ENCODE data around the gene LIME1. TPM values are rescaled to one million over a fixed set of nuclear protein-coding genes. Genes with fewer than 3 reads are reported as not detected.
A peak's percentile ranks its signal among the peaks of the same experiment; 100 is the strongest.
"Not testable (repeated sequence)": the region's sequence is repeated elsewhere in the genome, so short reads cannot be mapped to it uniquely, and the experiment has no call there.

The LIME1 gene
- total RNA-seq, 1 donor, result 3.5 TPM

DNA sequence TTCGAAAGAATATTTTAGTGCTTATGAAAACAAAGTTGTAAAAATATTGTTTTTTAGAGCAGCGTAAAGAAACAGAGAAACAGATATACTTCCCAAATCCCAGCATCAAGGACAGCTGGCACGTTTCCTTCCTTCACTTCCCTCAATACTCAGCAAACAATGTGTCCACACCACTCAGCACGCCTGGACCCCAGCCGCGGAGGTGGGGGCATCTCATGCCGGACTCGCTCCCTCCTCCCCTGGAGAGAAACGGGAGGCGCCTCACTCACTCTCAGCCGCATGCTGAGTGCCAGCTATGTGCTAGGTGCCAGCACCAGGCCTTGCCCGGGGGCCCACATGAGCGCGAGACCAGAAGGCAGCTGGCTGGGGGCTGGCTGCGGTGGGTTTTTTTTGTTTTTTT, 37.8 kb downstream of the LIME1 start:
- no peak overlapping the region for H3K4me3 ChIP-seq (ENCODE audit: low read depth, low read length)
- DNase-seq (ENCODE audit: low read depth), result no peak
- TF ChIP-seq, protein P1, sequence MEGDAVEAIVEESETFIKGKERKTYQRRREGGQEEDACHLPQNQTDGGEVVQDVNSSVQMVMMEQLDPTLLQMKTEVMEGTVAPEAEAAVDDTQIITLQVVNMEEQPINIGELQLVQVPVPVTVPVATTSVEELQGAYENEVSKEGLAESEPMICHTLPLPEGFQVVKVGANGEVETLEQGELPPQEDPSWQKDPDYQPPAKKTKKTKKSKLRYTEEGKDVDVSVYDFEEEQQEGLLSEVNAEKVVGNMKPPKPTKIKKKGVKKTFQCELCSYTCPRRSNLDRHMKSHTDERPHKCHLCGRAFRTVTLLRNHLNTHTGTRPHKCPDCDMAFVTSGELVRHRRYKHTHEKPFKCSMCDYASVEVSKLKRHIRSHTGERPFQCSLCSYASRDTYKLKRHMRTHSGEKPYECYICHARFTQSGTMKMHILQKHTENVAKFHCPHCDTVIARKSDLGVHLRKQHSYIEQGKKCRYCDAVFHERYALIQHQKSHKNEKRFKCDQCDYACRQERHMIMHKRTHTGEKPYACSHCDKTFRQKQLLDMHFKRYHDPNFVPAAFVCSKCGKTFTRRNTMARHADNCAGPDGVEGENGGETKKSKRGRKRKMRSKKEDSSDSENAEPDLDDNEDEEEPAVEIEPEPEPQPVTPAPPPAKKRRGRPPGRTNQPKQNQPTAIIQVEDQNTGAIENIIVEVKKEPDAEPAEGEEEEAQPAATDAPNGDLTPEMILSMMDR (IDR thresholded peaks at IDR 0.05; ENCODE audit: insufficient read depth, low read depth, low read length), result no peak

DNA sequence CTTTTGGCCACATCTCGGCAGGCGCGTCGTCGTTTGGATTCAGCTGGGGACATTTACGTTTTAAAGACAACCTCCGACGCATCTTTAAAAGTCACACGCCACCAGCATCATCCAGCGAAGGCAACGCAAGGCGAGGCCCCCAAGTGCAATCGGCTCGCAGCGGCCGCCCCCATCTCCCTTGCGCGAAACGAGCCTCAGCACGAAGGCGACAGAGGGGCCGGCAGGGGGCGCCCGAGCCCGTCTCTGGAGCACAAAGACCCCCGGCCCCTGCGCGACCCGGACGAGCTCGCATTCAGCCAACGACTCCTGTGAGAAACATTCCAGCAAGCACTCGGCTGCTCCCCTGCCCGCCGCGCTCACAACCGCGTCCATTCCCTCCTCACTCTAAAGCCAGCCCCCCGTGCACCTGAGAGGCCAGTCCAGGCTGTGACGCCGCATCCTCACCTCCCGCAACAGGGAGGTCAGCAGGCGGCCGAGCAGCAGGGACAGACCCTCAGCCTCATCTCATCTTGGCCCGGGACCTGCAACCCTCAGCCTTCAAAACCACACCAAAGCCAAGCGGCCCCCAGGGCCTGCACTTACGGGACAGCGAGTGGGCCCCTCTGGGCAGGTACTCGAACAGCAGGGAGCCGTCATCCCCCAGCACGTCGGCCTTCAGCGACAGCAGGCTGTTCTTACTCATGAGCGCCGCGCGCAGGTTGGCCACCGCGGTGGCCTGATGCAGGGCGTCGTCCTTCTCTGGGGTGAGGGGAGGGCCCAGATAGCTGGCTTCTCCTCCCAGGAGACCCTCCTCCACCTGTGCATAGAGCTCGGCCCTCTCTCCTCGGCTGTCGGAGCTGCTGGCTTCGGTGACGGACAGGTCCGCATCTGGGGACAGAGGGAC, 38.9 kb downstream of the LIME1 start:
- no peak overlapping the region for H3K4me3 ChIP-seq (ENCODE audit: low read depth, low read length)
- DNase-seq (ENCODE audit: low read depth), result peak; percentile 27
- TF ChIP-seq, protein P1 (IDR thresholded peaks at IDR 0.05; ENCODE audit: insufficient read depth, low read depth, low read length), result peak; percentile 75

DNA sequence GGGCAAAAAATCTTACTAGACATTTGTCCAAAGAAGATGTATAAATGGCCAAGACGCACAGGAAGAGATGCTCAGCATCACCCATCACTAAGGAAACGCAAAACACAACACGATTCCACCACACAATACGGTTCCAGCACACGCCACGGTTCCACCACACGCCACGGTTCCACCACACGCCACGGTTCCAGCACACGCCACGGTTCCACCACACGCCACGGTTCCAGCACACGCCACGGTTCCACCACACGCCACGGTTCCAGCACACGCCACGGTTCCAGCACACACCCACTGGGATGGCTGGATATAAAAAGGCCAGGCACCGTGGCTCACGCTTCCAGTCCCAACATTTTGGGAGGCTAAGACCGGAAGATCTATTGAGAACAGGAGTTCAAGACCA, 40.4 kb downstream of the LIME1 start:
- H3K4me3 ChIP-seq (ENCODE audit: low read depth, low read length); DNase-seq (ENCODE audit: low read depth): not testable (repeated sequence)

DNA sequence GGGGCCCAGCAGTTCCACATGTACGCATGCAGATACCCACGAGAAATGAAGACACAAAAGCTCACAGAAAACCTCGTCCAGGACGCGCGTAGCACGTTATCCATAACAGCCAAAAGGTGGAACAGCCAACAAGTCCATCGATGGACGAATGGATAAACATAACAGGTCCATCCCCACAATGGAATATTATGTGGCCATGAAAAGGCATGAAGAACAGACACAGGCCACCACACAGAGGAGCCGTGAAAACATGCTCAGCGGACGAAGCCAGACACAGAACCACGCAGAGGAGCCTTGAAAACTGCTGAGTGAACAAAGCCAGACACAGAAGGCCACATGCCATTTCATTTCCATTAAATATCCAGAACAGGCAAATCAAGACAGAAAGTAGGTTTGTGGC, 41.1 kb downstream of the LIME1 start:
- TF ChIP-seq, protein P1 (IDR thresholded peaks at IDR 0.05; ENCODE audit: insufficient read depth, low read depth, low read length), result no peak
- no peak for DNase-seq (ENCODE audit: low read depth)
- no peak overlapping the region for H3K4me3 ChIP-seq (ENCODE audit: low read depth, low read length)

DNA sequence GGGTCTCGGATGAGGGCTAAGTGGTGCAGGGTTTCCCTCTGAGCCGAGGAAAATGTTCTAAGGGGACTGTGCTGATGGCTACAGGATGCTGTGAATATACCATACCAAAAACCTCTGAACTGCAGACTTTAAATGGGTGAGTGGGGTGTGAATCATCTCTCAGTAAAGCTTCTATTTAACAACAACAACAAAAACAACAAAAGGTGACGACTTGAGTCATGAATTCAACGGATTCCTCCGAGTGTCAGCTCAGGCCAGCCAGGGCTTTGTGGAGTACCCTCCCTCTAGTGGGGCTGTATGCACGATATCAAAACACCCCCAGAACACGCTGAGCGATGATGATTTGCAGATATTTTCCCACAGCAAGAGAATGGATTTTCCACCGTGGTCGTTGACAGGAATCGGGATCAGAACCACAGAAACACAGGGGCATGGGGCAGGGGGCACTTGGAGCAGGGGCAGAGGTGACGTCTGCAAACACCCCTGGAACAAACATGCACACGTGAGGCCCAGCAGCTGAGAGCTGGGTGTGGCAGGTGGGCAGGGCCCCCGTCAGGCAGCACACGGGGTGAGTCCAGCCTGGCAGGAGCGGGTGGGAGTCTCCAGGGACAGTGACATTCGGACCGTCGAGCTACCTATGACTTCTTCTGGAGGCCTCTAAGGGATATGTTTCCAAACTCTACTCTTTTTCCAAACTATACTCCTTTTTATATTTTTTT, 41.7 kb downstream of the LIME1 start:
- peak; percentile 32 for DNase-seq (ENCODE audit: low read depth)
- H3K4me3 ChIP-seq (ENCODE audit: low read depth, low read length), result no peak overlapping the region
- TF ChIP-seq, protein P1 (IDR thresholded peaks at IDR 0.05; ENCODE audit: insufficient read depth, low read depth, low read length), result no peak

DNA sequence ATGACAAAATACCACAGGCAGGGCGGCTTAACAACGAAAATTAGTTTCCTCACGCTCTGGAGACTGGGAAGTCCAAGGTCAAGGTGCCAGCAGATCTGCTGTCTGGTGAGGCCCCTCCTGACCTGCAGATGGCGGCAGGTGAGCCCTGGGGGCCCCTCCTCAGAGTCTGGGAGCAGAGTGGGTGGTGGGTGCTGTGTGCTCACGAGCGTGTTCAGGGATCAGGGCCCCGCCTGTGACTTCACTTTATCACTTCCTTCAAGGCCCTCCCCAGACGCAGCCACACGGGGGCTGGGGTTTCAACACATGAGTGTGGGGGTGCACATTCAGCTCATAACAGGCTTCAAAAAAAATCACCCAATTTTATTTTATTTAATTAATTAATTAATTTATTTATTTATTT, 42.4 kb downstream of the LIME1 start:
- no peak overlapping the region for H3K4me3 ChIP-seq (ENCODE audit: low read depth, low read length)
- DNase-seq (ENCODE audit: low read depth), result no peak
- TF ChIP-seq, protein P1 (IDR thresholded peaks at IDR 0.05; ENCODE audit: insufficient read depth, low read depth, low read length), result no peak

DNA sequence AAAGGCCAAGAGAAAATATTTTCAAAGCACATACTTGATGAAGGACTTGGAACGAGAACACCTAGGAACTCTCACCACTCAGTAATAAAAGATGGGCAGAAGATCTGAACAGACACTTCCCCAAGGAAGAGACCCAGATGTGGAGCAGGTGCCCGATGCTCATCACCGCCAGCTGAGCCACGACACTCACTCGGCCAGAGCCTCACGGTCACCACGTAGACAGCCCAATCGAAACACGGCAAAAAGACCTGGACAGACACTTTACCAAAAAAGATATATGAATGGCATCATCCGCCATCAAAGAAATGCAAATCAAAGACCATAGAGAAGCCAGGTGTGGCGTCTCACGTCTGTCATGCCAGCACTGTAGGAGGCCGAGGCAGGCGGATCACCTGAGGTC, 44.7 kb downstream of the LIME1 start:
- no peak overlapping the region for H3K4me3 ChIP-seq (ENCODE audit: low read depth, low read length)
- TF ChIP-seq, protein P1 (IDR thresholded peaks at IDR 0.05; ENCODE audit: insufficient read depth, low read depth, low read length), result no peak
- DNase-seq (ENCODE audit: low read depth), result no peak

All from fibroblast of villous mesenchyme (primary cell).